Measurements from ENCODE around the gene PEX10.

The PEX10 gene

DNA sequence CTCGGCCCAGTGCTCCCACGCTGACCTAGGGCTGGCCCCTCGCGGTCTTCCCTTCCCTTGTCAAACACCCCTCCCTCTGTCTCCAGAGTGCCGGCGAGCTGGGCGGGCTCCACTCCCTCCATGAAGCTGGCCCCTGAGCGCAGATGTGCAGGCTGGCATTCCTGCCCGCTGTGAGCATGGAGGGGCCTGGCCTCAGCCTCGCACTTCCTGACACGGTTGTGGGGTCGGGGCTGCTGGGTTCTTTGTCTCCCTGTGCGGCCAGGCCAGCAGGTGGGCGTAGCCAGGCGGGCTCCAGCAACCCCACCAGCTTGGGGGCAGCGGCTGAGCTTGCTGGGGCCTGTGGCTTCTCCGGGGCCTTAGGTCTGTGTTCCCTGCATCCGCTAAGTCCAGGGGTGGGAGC is 14.2 kb upstream of the PEX10 start:
- TF ChIP-seq EZH2phosphoT487 (IDR thresholded peaks at IDR 0.05; ENCODE audit: borderline replicate concordance): no peak
- TF ChIP-seq, protein P1, sequence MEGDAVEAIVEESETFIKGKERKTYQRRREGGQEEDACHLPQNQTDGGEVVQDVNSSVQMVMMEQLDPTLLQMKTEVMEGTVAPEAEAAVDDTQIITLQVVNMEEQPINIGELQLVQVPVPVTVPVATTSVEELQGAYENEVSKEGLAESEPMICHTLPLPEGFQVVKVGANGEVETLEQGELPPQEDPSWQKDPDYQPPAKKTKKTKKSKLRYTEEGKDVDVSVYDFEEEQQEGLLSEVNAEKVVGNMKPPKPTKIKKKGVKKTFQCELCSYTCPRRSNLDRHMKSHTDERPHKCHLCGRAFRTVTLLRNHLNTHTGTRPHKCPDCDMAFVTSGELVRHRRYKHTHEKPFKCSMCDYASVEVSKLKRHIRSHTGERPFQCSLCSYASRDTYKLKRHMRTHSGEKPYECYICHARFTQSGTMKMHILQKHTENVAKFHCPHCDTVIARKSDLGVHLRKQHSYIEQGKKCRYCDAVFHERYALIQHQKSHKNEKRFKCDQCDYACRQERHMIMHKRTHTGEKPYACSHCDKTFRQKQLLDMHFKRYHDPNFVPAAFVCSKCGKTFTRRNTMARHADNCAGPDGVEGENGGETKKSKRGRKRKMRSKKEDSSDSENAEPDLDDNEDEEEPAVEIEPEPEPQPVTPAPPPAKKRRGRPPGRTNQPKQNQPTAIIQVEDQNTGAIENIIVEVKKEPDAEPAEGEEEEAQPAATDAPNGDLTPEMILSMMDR (conservative IDR thresholded peaks at IDR 0.05; ENCODE audit: low read length): no peak
- H3K9ac ChIP-seq (ENCODE audit: low read depth, low read length, poor library complexity, severe bottlenecking): no peak overlapping the region
- H3K4me2 ChIP-seq (ENCODE audit: low read depth, low read length, poor library complexity, severe bottlenecking): no peak overlapping the region
- no peaks in the 10 kb centered on the region for H3K79me2 ChIP-seq (ENCODE audit: insufficient read depth, low read length)
- no peak overlapping the region for H2AFZ ChIP-seq (ENCODE audit: low read length)
- H3K9me2 ChIP-seq (replicated peaks; ENCODE audit: low read depth, low read length): no peaks in the 10 kb centered on the region
- H3K9me3 ChIP-seq (ENCODE audit: insufficient read depth, low read depth, low read length): peaks cover 6% of the 10 kb centered on the region; the same call in 1 of the 2 replicates
- no peaks in the 10 kb centered on the region for H3K4me1 ChIP-seq (ENCODE audit: insufficient read depth, low read length, poor library complexity, severe bottlenecking)
- H4K20me1 ChIP-seq (ENCODE audit: insufficient read depth, low read length, poor library complexity, severe bottlenecking): no peaks in the 10 kb centered on the region
- no peaks in the 10 kb centered on the region for H3F3A ChIP-seq (ENCODE audit: low read depth)
- H3K36me3 ChIP-seq (ENCODE audit: insufficient read depth, low read length): no peaks in the 10 kb centered on the region
- H3K4me3 ChIP-seq (ENCODE audit: low read length, poor library complexity, severe bottlenecking): no peak overlapping the region
- no peaks in the 10 kb centered on the region for H3K27me3 ChIP-seq (ENCODE audit: insufficient read depth, low read length, poor library complexity, severe bottlenecking)

DNA sequence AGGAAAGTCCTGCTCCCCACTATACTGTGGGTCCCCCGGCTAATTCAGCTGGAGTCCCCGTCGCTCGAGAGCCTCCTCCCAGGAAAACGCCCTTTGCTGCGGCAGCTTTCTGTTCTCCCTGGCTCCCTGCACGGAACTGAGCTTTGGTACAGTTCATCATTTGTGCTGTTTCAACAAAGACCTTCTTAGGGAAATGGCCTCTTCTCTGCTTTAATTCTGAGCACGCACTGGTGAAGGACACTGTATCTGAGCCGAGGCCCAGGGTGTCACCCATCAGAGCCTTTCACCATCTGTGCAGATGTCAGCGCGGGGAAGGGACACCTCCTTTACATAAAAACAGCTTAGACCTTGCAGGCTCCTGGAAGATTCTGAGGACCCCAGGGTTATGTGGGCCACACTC is 13.5 kb upstream of the PEX10 start:
- Histone ChIP-seq H3K4me1 (ENCODE audit: insufficient read depth, low read length, poor library complexity, severe bottlenecking) (no peaks in the 10 kb centered on the region), H3F3A (ENCODE audit: low read depth) (no peaks in the 10 kb centered on the region), H3K4me3 (ENCODE audit: low read length, poor library complexity, severe bottlenecking) (no peak overlapping the region), H3K9me2 (replicated peaks; ENCODE audit: low read depth, low read length) (no peaks in the 10 kb centered on the region), H3K9me3 (ENCODE audit: insufficient read depth, low read depth, low read length) (peaks cover 6% of the 10 kb centered on the region; the same call in 1 of the 2 replicates), H3K79me2 (ENCODE audit: insufficient read depth, low read length) (no peaks in the 10 kb centered on the region), H3K36me3 (ENCODE audit: insufficient read depth, low read length) (no peaks in the 10 kb centered on the region), H4K20me1 (ENCODE audit: insufficient read depth, low read length, poor library complexity, severe bottlenecking) (no peaks in the 10 kb centered on the region), H2AFZ (ENCODE audit: low read length) (no peak overlapping the region), H3K9ac (ENCODE audit: low read depth, low read length, poor library complexity, severe bottlenecking) (no peak overlapping the region), H3K27me3 (ENCODE audit: insufficient read depth, low read length, poor library complexity, severe bottlenecking) (no peaks in the 10 kb centered on the region), H3K4me2 (ENCODE audit: low read depth, low read length, poor library complexity, severe bottlenecking) (no peak overlapping the region)
- TF ChIP-seq EZH2phosphoT487 (IDR thresholded peaks at IDR 0.05; ENCODE audit: borderline replicate concordance): no peak
- TF ChIP-seq, protein P1 (conservative IDR thresholded peaks at IDR 0.05; ENCODE audit: low read length): no peak

DNA sequence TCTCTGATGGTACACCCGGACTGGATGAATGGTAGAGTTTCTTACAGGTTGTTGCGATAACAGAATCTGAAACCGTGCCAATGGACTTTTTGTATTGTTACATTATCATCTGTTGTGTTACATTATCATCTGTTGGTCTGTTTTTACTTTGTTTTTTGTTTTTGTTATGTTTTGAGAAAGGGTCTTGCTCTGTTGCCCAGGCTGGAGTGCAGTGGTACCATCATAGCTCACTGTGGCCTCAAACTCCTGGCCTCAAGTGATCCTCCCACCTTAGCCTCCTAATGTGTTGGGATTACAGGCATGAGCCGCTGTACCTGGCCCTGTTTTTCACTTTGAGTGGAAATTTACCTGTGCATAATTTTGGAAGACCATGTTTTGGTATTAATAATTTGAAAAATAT is 10.2 kb upstream of the PEX10 start:
- no peaks in the 10 kb centered on the region for H4K20me1 ChIP-seq (ENCODE audit: insufficient read depth, low read length, poor library complexity, severe bottlenecking)
- no peak for TF ChIP-seq EZH2phosphoT487 (IDR thresholded peaks at IDR 0.05; ENCODE audit: borderline replicate concordance)
- TF ChIP-seq, protein P1 (conservative IDR thresholded peaks at IDR 0.05; ENCODE audit: low read length): no peak
- H3K27me3 ChIP-seq (ENCODE audit: insufficient read depth, low read length, poor library complexity, severe bottlenecking): no peaks in the 10 kb centered on the region
- no peaks in the 10 kb centered on the region for H3K36me3 ChIP-seq (ENCODE audit: insufficient read depth, low read length)
- H3F3A ChIP-seq (ENCODE audit: low read depth): no peaks in the 10 kb centered on the region
- H3K4me3 ChIP-seq (ENCODE audit: low read length, poor library complexity, severe bottlenecking): no peak overlapping the region
- H3K9me3 ChIP-seq (ENCODE audit: insufficient read depth, low read depth, low read length): peaks cover 4% of the 10 kb centered on the region; the same call in 1 of the 2 replicates
- no peak overlapping the region for H2AFZ ChIP-seq (ENCODE audit: low read length)
- H3K79me2 ChIP-seq (ENCODE audit: insufficient read depth, low read length): no peaks in the 10 kb centered on the region; the same call in 1 of the 2 replicates
- H3K4me2 ChIP-seq (ENCODE audit: low read depth, low read length, poor library complexity, severe bottlenecking): no peak overlapping the region
- H3K9ac ChIP-seq (ENCODE audit: low read depth, low read length, poor library complexity, severe bottlenecking): no peak overlapping the region
- no peaks in the 10 kb centered on the region for H3K9me2 ChIP-seq (replicated peaks; ENCODE audit: low read depth, low read length)
- H3K4me1 ChIP-seq (ENCODE audit: insufficient read depth, low read length, poor library complexity, severe bottlenecking): no peaks in the 10 kb centered on the region

Data from Loucy (cell line).